ENCODE results near the gene CDK9.

Gene CDK9

GRCh38 chr9:127770905-127771569, 14.8 kb upstream of the CDK9 start:
- peaks cover 7% of the 10 kb centered on the region for H3K27me3 ChIP-seq (ENCODE audit: control insufficient read depth, insufficient read depth, low read length, poor library complexity, severe bottlenecking)
- H3K27ac ChIP-seq (ENCODE audit: insufficient read depth, low read depth, low read length, poor library complexity, severe bottlenecking) = no peak overlapping the region
- H3K9me3 ChIP-seq (ENCODE audit: control insufficient read depth, low read length) = no peaks in the 10 kb centered on the region
- peak overlapping the region; percentile 39 for H3K4me3 ChIP-seq (ENCODE audit: insufficient read depth, low read depth, low read length)
- 3% methylated on average over 43 of the region's 43 CpGs for WGBS, 2 experiments
- H3K36me3 ChIP-seq (ENCODE audit: control insufficient read depth, insufficient read depth, low read length) = no peaks in the 10 kb centered on the region
- peaks cover 17% of the 10 kb centered on the region for H3K4me1 ChIP-seq (ENCODE audit: control insufficient read depth, insufficient read depth, low read length)

- H3K27ac ChIP-seq (ENCODE audit: insufficient read depth, low read depth, low read length, poor library complexity, severe bottlenecking) = no peak overlapping the region
- no peaks in the 10 kb centered on the region for H3K9me3 ChIP-seq (ENCODE audit: control insufficient read depth, low read length)
These were observed 14.2 kb upstream of the CDK9 start for GRCh38 chr9:127771570-127772189.

GRCh38 chr9:127772603-127773002, 13.2 kb upstream of the CDK9 start:
- H3K27ac ChIP-seq (ENCODE audit: insufficient read depth, low read depth, low read length, poor library complexity, severe bottlenecking) = no peak overlapping the region
- peaks cover 7% of the 10 kb centered on the region for H3K27me3 ChIP-seq (ENCODE audit: control insufficient read depth, insufficient read depth, low read length, poor library complexity, severe bottlenecking)
- H3K36me3 ChIP-seq (ENCODE audit: control insufficient read depth, insufficient read depth, low read length) = no peaks in the 10 kb centered on the region
- 91 to 92% methylated on average over 5 of the region's 5 CpGs for WGBS, 2 experiments
- H3K4me1 ChIP-seq (ENCODE audit: control insufficient read depth, insufficient read depth, low read length) = peaks cover 21% of the 10 kb centered on the region
- H3K9me3 ChIP-seq (ENCODE audit: control insufficient read depth, low read length) = no peaks in the 10 kb centered on the region
- no peak overlapping the region for H3K4me3 ChIP-seq (ENCODE audit: insufficient read depth, low read depth, low read length)

More at GRCh38 chr9:127771570-127772189, 14.2 kb upstream of the CDK9 start:
- Histone ChIP-seq H3K27me3 (ENCODE audit: control insufficient read depth, insufficient read depth, low read length, poor library complexity, severe bottlenecking) (peaks cover 7% of the 10 kb centered on the region), H3K36me3 (ENCODE audit: control insufficient read depth, insufficient read depth, low read length) (no peaks in the 10 kb centered on the region), H3K4me1 (ENCODE audit: control insufficient read depth, insufficient read depth, low read length) (peaks cover 21% of the 10 kb centered on the region), H3K4me3 (ENCODE audit: insufficient read depth, low read depth, low read length) (no peak overlapping the region)
- 9 to 10% methylated on average over 19 of the region's 19 CpGs for WGBS, 2 experiments

DNA sequence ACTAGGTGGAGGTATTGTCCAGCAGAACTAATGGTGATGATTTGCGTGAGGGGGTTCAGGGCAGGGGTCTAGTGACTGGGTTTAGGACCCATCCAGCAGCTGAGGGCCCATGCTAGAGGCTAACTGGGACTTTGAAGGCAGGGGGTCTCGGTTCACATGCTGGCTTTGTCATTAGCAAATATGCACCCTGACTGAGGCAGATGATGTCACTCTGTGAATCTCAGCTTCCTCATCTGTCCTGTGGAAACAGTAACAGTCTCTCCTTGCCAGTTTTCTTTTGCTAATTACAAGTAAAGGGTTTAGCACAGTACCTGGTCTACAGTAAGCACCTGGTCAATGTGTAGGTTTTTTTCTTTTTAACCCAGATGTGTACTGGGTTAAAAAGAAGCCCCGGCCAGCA, 12.6 kb upstream of the CDK9 start:
- WGBS, 2 experiments = 85 to 87% methylated on average over 3 of the region's 3 CpGs
- peaks cover 7% of the 10 kb centered on the region for H3K27me3 ChIP-seq (ENCODE audit: control insufficient read depth, insufficient read depth, low read length, poor library complexity, severe bottlenecking)

GRCh38 chr9:127773981-127774380, 11.9 kb upstream of the CDK9 start:
- Histone ChIP-seq H3K9me3 (ENCODE audit: control insufficient read depth, low read length) (no peaks in the 10 kb centered on the region), H3K4me1 (ENCODE audit: control insufficient read depth, insufficient read depth, low read length) (peaks cover 29% of the 10 kb centered on the region), H3K27me3 (ENCODE audit: control insufficient read depth, insufficient read depth, low read length, poor library complexity, severe bottlenecking) (peaks cover 7% of the 10 kb centered on the region), H3K4me3 (ENCODE audit: insufficient read depth, low read depth, low read length) (no peak overlapping the region), H3K27ac (ENCODE audit: insufficient read depth, low read depth, low read length, poor library complexity, severe bottlenecking) (no peak overlapping the region), H3K36me3 (ENCODE audit: control insufficient read depth, insufficient read depth, low read length) (no peaks in the 10 kb centered on the region)
- WGBS, 2 experiments = 91 to 95% methylated on average over 10 of the region's 10 CpGs

More for the DNA sequence above, 12.6 kb upstream of the CDK9 start:
- Histone ChIP-seq H3K4me1 (ENCODE audit: control insufficient read depth, insufficient read depth, low read length) (peaks cover 22% of the 10 kb centered on the region), H3K4me3 (ENCODE audit: insufficient read depth, low read depth, low read length) (no peak overlapping the region), H3K36me3 (ENCODE audit: control insufficient read depth, insufficient read depth, low read length) (no peaks in the 10 kb centered on the region), H3K27ac (ENCODE audit: insufficient read depth, low read depth, low read length, poor library complexity, severe bottlenecking) (no peak overlapping the region), H3K9me3 (ENCODE audit: control insufficient read depth, low read length) (no peaks in the 10 kb centered on the region)

DNA sequence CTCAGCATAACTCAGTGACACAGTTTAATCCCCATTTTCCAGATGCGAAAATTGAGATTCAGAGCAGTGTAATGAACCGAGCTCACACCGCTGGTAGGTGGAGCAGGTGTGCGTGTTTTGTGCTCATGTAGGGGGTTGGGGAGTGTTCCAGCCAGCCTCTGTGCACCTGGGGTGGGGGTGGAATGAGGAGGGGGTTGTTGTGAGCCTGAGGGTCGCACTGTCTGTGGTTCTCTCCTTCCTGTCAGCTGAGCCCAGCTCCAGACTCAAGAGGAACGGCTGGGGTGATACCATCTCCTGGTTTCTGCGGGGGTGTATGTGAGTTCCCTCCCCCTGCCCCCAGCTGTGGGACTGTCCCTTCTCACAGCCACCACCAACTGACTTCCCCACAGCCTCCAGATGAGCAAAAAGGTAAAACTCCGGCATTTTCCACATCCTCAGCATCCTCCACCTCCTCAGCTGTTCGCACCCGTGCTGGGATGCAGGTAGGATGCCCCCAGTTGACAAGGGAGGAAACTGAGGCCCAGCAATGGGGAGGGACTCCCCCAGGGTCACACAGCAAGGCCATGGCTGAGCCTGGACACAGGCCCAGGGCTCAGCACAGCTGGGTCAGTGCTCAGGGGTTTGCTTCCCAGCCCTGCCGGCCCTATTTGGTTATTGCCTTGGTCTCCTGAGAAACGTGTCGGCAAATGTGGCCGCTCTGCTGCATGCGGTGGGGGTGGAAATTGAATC, 9.5 kb upstream of the CDK9 start:
- WGBS, 2 experiments = 74% methylated on average over 15 of the region's 15 CpGs
- Histone ChIP-seq H3K9me3 (ENCODE audit: control insufficient read depth, low read length) (no peaks in the 10 kb centered on the region), H3K27me3 (ENCODE audit: control insufficient read depth, insufficient read depth, low read length, poor library complexity, severe bottlenecking) (no peaks in the 10 kb centered on the region), H3K4me3 (ENCODE audit: insufficient read depth, low read depth, low read length) (no peak overlapping the region), H3K27ac (ENCODE audit: insufficient read depth, low read depth, low read length, poor library complexity, severe bottlenecking) (no peak overlapping the region), H3K4me1 (ENCODE audit: control insufficient read depth, insufficient read depth, low read length) (peaks cover 19% of the 10 kb centered on the region), H3K36me3 (ENCODE audit: control insufficient read depth, insufficient read depth, low read length) (no peaks in the 10 kb centered on the region)

DNA sequence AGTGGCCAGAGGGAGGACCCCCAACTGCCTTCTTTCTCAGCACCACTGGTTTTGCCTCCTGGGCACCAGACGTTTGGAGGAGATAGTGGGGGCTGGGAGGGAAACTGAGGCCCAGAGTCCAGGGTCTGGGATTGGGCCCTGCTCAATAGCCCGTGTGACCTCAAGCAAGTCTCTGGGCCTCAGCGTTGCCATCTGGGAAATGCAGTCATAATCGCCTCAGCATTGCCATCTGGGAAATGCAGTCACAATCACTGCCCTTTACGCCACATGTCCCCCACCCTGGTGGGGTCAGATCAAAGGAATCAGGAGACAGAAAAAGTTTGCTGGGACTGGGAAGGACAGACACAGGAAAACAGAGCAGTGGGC, 8.9 kb upstream of the CDK9 start:
- H3K9me3 ChIP-seq (ENCODE audit: control insufficient read depth, low read length) = no peaks in the 10 kb centered on the region
- 83 to 87% methylated on average over 5 of the region's 5 CpGs for WGBS, 2 experiments
- no peaks in the 10 kb centered on the region for H3K27me3 ChIP-seq (ENCODE audit: control insufficient read depth, insufficient read depth, low read length, poor library complexity, severe bottlenecking)
- no peak overlapping the region for H3K4me3 ChIP-seq (ENCODE audit: insufficient read depth, low read depth, low read length)
- H3K36me3 ChIP-seq (ENCODE audit: control insufficient read depth, insufficient read depth, low read length) = no peaks in the 10 kb centered on the region
- no peak overlapping the region for H3K27ac ChIP-seq (ENCODE audit: insufficient read depth, low read depth, low read length, poor library complexity, severe bottlenecking)
- H3K4me1 ChIP-seq (ENCODE audit: control insufficient read depth, insufficient read depth, low read length) = peaks cover 17% of the 10 kb centered on the region

- Histone ChIP-seq H3K4me1 (ENCODE audit: control insufficient read depth, insufficient read depth, low read length) (peaks cover 16% of the 10 kb centered on the region), H3K4me3 (ENCODE audit: insufficient read depth, low read depth, low read length) (no peak overlapping the region), H3K27me3 (ENCODE audit: control insufficient read depth, insufficient read depth, low read length, poor library complexity, severe bottlenecking) (no peaks in the 10 kb centered on the region), H3K27ac (ENCODE audit: insufficient read depth, low read depth, low read length, poor library complexity, severe bottlenecking) (no peak overlapping the region), H3K36me3 (ENCODE audit: control insufficient read depth, insufficient read depth, low read length) (no peaks in the 10 kb centered on the region), H3K9me3 (ENCODE audit: control insufficient read depth, low read length) (no peaks in the 10 kb centered on the region)
- WGBS, 2 experiments = 94 to 95% methylated on average over 16 to 18 of the region's 18 CpGs
These were observed 8.4 kb upstream of the CDK9 start for GRCh38 chr9:127777368-127777980.

DNA sequence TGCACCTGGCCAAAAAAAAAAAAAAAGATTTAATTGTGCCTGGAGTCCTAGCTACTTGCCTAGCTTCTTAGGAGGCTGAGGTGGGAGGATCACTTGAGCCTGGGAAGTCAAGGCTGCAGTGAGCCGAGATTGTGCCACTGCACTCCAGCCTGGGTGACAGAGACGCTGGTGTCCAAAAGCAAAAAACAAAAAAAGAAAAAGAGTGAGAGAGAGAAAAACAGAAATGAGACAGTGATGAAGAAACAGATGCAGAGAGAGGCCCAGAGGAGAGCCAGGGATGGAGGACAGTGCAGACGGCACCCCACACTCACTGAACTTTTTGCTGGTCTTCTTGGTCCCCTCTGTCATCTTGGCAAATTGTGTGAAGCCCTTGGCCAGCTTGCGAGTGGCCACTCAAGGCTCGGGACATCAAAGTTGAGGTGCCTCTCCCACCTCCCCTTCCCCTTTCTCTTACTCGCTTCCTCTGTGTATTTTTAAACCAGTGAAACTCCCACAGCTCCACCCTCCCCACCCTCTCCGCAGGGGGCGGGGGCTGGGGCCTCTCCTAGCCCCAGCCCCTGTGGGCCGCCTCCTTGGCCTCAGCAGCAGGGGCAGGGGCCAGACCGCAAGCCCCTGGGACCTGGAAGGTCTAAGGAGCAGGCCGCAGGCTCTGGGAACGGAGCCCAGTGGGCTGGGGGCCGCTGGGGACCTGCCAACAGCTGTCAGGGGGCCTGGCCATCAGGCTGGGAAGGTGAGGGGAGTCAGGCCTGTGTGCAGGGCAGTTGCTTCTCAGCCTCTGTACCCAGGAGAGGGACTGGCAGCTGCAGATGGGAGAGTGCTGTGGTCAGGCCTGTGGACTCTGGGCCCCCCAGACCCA, 7.3 kb upstream of the CDK9 start, which contains the start of gene SH2D3C:
Gene SH2D3C (minus strand): TSS at position 387 of the 856 bp plus-strand sequence. CDS start 39 bp downstream, at position 348.
- Histone ChIP-seq H3K4me3 (ENCODE audit: insufficient read depth, low read depth, low read length) (no peak within 1 kb of the TSS), H3K4me1 (ENCODE audit: control insufficient read depth, insufficient read depth, low read length) (peaks cover 16% of the 10 kb centered on the region), H3K27ac (ENCODE audit: insufficient read depth, low read depth, low read length, poor library complexity, severe bottlenecking) (no peak within 1 kb of the TSS), H3K9me3 (ENCODE audit: control insufficient read depth, low read length) (no peaks in the 10 kb centered on the region), H3K36me3 (ENCODE audit: control insufficient read depth, insufficient read depth, low read length) (no peaks in the 10 kb centered on the region), H3K27me3 (ENCODE audit: control insufficient read depth, insufficient read depth, low read length, poor library complexity, severe bottlenecking) (no peaks in the 10 kb centered on the region)
- WGBS, 2 experiments = 81 to 83% methylated on average over 13 of the region's 13 CpGs
